Pulmonary artery endothelial cell (primary cell): ENCODE results near the gene HTR4. TPM values are rescaled to one million over a fixed set of nuclear protein-coding genes. Genes with fewer than 3 reads are reported as not detected.

Experiments used
- DNase-seq: peaks from one replicate; pipeline ENCODE4 v3.0.0-alpha.2; 2011; ENCODE audit warnings: low read depth, low spot score
- total RNA-seq: library from RNA; depleted of rRNA; stranded (reverse); fragments of >200 nt; gene quantifications from 2 replicates; pipeline ENCODE4 v1.2.3, GENCODE V29; 2014

Gene HTR4
- total RNA-seq, 1 donor from 2014 or later: not detected

- DNase-seq: no peak
These were observed 218.3 kb downstream of the HTR4 start for GRCh38 chr5:148436029-148436428.

- DNase-seq: no peak
These were observed 220.5 kb downstream of the HTR4 start for GRCh38 chr5:148433826-148434225.

Other genes starting within 250 kb of the HTR4 start
- 3.1 and 3.5 TPM in 2 replicates for gene ADRB2, start 172.1 kb upstream of the HTR4 start, total RNA-seq